ENCODE results near the gene TNFSF11. TPM values are rescaled to one million over a fixed set of nuclear protein-coding genes. Genes with fewer than 3 reads are reported as not detected.

The TNFSF11 gene
- total RNA-seq, 1 donor from 2014 or later: 0.21 TPM

DNA sequence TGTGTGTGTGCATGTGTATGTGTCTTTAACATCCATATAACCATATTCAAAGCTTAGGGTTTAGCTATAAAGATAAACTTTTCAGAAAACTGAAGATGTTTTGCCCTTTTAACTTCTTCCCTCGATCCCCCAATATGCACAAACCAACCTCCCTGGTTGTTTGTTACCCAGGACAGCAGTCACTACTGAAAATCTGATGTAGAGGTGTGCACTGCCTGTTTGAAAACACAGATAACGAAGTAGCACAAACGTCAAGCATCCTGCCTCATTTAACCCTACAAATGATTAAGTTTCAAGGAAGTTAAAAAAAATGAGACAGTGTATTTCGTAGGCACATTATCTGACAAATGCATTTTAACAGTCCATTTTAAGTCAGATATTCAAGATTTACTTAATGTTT is 3.6 kb downstream of the TNFSF11 start:
- no peak overlapping the region for H3K27ac Mint-ChIP-seq (ENCODE audit: unreplicated experiment)
- H3K4me1 Mint-ChIP-seq (ENCODE audit: unreplicated experiment): peaks cover 7% of the 10 kb centered on the region
- peaks cover 5% of the 10 kb centered on the region for H3K27me3 Mint-ChIP-seq (ENCODE audit: unreplicated experiment)
- no peak for DNase-seq (ENCODE audit: low spot score)
- H3K9me3 Mint-ChIP-seq (ENCODE audit: unreplicated experiment): no peaks in the 10 kb centered on the region
- TF ChIP-seq, protein P1, sequence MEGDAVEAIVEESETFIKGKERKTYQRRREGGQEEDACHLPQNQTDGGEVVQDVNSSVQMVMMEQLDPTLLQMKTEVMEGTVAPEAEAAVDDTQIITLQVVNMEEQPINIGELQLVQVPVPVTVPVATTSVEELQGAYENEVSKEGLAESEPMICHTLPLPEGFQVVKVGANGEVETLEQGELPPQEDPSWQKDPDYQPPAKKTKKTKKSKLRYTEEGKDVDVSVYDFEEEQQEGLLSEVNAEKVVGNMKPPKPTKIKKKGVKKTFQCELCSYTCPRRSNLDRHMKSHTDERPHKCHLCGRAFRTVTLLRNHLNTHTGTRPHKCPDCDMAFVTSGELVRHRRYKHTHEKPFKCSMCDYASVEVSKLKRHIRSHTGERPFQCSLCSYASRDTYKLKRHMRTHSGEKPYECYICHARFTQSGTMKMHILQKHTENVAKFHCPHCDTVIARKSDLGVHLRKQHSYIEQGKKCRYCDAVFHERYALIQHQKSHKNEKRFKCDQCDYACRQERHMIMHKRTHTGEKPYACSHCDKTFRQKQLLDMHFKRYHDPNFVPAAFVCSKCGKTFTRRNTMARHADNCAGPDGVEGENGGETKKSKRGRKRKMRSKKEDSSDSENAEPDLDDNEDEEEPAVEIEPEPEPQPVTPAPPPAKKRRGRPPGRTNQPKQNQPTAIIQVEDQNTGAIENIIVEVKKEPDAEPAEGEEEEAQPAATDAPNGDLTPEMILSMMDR (IDR thresholded peaks at IDR 0.05; ENCODE audit: unreplicated experiment): no peak
- no peaks in the 10 kb centered on the region for H3K36me3 Mint-ChIP-seq (ENCODE audit: low read depth, unreplicated experiment)
- H3K4me3 Mint-ChIP-seq (ENCODE audit: unreplicated experiment): no peak overlapping the region

DNA sequence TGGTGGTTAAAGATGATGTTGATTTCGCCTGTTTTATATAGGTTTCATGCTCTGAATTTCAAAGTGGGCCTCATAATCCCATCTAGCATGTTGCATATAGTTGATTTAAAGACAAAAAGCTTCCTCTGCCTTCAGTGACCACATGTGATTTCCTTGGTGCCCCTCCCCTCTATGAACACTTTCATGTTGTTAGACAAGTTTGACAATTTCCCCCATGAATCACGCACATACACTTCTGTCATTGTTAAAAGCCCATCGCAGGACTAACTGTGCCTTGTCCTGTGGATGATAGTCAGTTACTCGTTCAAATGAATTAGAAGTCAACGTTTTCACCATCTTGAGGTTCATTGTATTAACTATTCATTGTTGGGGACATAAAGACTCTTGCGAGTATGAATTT is 6.7 kb downstream of the TNFSF11 start:
- H3K9me3 Mint-ChIP-seq (ENCODE audit: unreplicated experiment): no peaks in the 10 kb centered on the region
- TF ChIP-seq, protein P1 (IDR thresholded peaks at IDR 0.05; ENCODE audit: unreplicated experiment): no peak
- H3K27ac Mint-ChIP-seq (ENCODE audit: unreplicated experiment): no peak overlapping the region
- no peaks in the 10 kb centered on the region for H3K4me1 Mint-ChIP-seq (ENCODE audit: unreplicated experiment)
- H3K36me3 Mint-ChIP-seq (ENCODE audit: low read depth, unreplicated experiment): no peaks in the 10 kb centered on the region
- H3K27me3 Mint-ChIP-seq (ENCODE audit: unreplicated experiment): no peaks in the 10 kb centered on the region
- H3K4me3 Mint-ChIP-seq (ENCODE audit: unreplicated experiment): no peak overlapping the region
- DNase-seq (ENCODE audit: low spot score): no peak

DNA sequence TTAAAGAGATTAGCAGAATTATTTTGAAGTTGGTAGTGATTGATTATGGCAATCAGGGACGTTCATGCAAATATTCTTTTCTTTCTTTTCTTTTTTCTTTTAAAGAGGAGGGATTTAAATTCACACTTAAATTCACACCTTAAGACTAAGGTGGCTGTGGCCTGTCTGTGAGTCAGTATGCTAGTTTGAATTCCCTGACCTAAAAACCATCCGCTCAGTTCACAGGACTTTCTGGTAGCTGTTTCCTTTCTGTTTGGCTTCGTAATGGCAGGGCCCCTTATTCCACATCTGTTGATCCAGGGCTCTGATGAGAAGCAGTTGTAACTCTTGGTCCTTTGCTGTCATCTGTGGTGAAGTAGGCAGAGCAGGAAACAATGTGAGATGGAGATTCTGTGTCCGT is 7.5 kb downstream of the TNFSF11 start:
- no peaks in the 10 kb centered on the region for H3K27me3 Mint-ChIP-seq (ENCODE audit: unreplicated experiment)
- no peak overlapping the region for H3K4me3 Mint-ChIP-seq (ENCODE audit: unreplicated experiment)
- no peaks in the 10 kb centered on the region for H3K4me1 Mint-ChIP-seq (ENCODE audit: unreplicated experiment)
- H3K36me3 Mint-ChIP-seq (ENCODE audit: low read depth, unreplicated experiment): no peaks in the 10 kb centered on the region
- TF ChIP-seq, protein P1 (IDR thresholded peaks at IDR 0.05; ENCODE audit: unreplicated experiment): no peak
- no peak for DNase-seq (ENCODE audit: low spot score)
- H3K27ac Mint-ChIP-seq (ENCODE audit: unreplicated experiment): no peak overlapping the region
- no peaks in the 10 kb centered on the region for H3K9me3 Mint-ChIP-seq (ENCODE audit: unreplicated experiment)

GRCh38 chr13:42591602-42592001 is 17.6 kb downstream of the TNFSF11 start:
- Mint-ChIP-seq H3K4me3 (ENCODE audit: unreplicated experiment) (no peak overlapping the region), H3K36me3 (ENCODE audit: low read depth, unreplicated experiment) (no peaks in the 10 kb centered on the region), H3K27ac (ENCODE audit: unreplicated experiment) (no peak overlapping the region), H3K4me1 (ENCODE audit: unreplicated experiment) (no peaks in the 10 kb centered on the region), H3K9me3 (ENCODE audit: unreplicated experiment) (no peaks in the 10 kb centered on the region), H3K27me3 (ENCODE audit: unreplicated experiment) (peaks cover 1% of the 10 kb centered on the region)
- TF ChIP-seq, protein P1 (IDR thresholded peaks at IDR 0.05; ENCODE audit: unreplicated experiment): no peak
- no peak for DNase-seq (ENCODE audit: low spot score)

- no peaks in the 10 kb centered on the region for H3K4me1 Mint-ChIP-seq (ENCODE audit: unreplicated experiment)
Observed at GRCh38 chr13:42592915-42593900, 19.3 kb downstream of the TNFSF11 start.

More at GRCh38 chr13:42592915-42593900, 19.3 kb downstream of the TNFSF11 start:
- H3K27me3 Mint-ChIP-seq (ENCODE audit: unreplicated experiment): peaks cover 1% of the 10 kb centered on the region
- TF ChIP-seq, protein P1 (IDR thresholded peaks at IDR 0.05; ENCODE audit: unreplicated experiment): no peak
- no peak overlapping the region for H3K4me3 Mint-ChIP-seq (ENCODE audit: unreplicated experiment)
- H3K9me3 Mint-ChIP-seq (ENCODE audit: unreplicated experiment): no peaks in the 10 kb centered on the region
- H3K27ac Mint-ChIP-seq (ENCODE audit: unreplicated experiment): no peak overlapping the region
- no peaks in the 10 kb centered on the region for H3K36me3 Mint-ChIP-seq (ENCODE audit: low read depth, unreplicated experiment)
- no peak for DNase-seq (ENCODE audit: low spot score)

Measured in endothelial cell (in vitro differentiated cells).